GM18951 (cell line): ENCODE measurements around the gene HOXC12.

Experiments used
- POLR2A ChIP-seq: IDR thresholded peaks from 4 replicates; pipeline ENCODE4 v1.6.1; 2011; ENCODE audit warnings: mild to moderate bottlenecking; ENCODE audit not compliant: insufficient read length, insufficient read depth; ENCODE audit errors: extremely low read depth
- in situ Hi-C: fragments of 300-500 bp; cut with MboI; formaldehyde crosslinking; loops from one replicate; pipeline ENCODE4 v1.12.0; 2022; ENCODE audit warnings: low sequenced_read_pairs, mixed read lengths, inconsistent platforms; ENCODE audit not compliant: unreplicated experiment

Gene HOXC12

DNA sequence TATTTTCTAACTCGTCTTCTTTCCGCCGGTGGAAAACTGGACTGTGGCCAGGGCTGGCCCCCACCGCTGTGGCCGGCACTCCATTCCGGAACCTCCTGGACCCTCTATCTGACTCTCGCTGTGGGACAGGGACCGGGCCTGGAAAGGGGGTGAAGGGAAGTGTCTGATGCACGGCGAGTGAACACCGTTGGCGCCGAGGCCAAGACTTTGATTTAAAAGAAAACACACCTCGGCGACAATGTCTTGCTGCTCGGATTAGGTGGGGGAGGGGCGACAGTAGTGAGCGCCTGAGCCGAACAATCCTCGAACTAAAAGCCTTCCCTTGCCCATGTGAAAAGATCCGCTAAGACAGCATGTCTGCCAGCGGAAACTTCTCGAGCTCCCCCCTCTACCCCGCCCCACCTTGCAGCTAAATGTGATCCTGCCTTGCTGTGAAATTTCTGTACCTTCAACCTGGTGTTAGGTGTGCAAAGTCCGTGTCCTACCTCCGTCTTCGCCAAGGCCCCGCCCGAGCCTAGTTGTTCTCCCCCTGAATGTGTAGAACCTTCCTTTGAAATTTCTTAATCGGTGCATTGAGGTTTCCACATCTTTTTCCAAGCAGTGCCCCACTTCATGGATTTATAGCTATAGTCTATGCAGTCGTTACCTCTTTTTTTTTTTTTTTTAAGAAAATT lies 20.9 kb downstream of the HOXC12 start:
- no peak for TF ChIP-seq POLR2A
- in situ Hi-C loops: no loop called here

DNA sequence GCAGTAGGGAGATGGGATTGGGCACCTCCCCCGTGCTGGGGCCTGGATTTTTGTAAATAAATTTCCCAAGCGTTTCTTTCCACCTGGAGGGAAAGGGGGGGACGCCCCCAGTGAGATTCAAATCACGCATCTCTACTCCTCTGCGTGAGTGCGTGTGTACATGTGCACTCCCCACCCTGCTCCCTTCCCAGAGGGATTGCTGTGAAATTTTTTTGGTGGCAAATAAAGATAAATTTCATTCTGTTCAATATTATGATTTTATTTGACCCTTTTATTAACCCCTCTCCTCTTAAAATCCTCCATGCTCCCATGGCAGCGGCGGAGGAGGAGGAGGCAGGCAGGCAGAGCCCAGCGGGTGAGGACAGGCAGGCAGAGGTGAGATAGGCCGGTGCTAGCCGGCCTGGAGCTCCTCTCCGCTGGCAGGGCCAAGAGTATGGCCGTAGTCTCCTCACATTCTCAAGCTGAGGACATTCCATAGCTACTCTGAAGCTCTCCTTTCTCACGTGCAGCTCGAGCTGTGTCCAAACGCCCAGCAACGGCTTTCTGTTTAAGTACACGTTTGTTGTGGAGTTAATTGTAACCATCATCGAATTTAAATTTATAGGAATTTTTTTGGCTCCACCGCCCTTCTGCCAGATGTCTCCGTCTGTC lies 21.6 kb downstream of the HOXC12 start:
- in situ Hi-C loops: no loop called here

GRCh38 chr12:53976823-53977595 lies 22.3 kb downstream of the HOXC12 start:
- no peak for TF ChIP-seq POLR2A
- in situ Hi-C loops: no loop called here

More for the DNA sequence above, 21.6 kb downstream of the HOXC12 start:
- TF ChIP-seq POLR2A: no peak

- in situ Hi-C loops: no loop called here
- no peak for TF ChIP-seq POLR2A
Measured at GRCh38 chr12:53977596-53978445, 23.1 kb downstream of the HOXC12 start.

- TF ChIP-seq POLR2A: no peak
- in situ Hi-C loops: no loop called here
Measured at GRCh38 chr12:53978477-53979356, 24.0 kb downstream of the HOXC12 start.

DNA sequence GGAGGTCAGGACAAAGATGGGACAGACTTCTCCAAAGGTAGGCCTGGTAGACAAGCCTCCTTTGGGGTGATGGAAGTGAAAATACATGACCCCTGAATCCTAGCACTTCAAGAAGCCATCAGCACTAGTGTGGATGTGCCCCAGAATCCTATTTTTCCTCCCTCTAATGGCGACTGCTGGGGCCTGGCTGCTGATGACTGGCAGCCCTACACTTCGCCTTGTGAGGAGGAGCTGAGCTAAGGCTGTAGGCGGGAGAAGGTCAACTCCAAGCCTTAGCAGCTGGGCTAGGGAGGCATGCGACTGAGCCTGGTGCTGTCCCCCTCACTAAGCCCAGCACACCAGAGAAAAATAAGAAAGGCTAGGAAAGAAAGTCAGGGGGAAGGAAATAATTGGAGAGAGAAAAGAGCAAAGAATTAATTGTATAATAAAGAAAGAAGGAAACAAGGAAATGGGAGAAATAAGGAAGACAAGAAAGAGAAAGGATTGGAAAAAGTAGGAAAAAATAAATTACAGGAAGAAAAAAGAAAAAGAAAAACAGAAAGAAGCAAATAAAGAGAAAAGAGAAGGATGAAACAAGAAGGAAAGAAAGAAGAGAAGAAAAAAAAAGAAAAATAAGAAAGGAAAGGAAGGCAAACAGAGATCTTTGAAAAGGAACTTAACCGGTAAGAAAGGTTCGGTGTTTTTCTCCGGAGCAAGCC lies 25.6 kb downstream of the HOXC12 start:
- no peak for TF ChIP-seq POLR2A
- in situ Hi-C loops: no loop called here

GRCh38 chr12:53980802-53981496 lies 26.2 kb downstream of the HOXC12 start:
- TF ChIP-seq POLR2A: no peak
- in situ Hi-C loops: no loop called here

DNA sequence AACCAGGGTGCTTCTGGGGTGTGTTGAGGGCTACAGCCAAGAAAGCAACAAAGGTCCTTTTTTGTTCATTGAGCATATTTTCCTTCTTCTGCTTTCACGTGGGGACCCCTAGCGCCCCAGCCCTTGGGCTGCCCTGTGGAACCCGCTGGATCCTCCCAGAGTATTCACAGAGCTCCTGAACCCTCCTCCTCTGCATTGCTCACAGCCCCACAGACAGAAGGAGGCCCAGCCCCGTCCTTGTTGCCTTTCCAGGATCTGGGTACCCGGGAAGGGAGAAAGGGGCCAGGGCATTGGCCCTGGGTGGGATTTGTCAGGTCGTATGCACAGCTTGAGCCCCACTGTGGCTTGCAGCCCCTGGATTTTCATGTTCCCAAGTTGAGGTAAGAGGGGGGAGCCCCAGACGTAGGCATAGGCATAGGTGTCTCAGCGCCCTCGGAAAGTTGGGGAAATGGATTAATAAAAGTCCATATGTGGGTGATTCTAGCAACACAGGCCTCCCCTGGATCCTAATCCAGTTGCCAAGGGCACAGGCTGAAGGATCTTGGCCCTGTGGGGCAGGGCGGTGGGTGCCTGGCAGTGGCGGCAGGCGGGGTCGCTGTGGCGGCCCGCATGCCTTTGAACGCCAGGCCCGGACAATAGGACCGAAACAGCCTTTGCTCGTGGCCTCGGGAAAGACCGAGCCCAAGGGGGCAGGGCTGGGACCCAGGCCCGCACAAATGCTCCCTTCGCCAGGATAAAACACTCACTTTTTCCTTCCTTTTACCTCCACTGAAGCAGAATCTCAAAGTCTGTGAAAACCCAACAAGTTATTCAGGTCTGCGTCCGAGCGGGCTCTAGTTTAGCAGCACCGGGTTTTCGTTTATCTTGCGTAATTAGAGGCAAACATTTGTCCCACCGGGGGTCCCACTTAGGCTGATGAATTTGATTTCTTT lies 27.2 kb downstream of the HOXC12 start:
- no peak for TF ChIP-seq POLR2A
- in situ Hi-C loops: no loop called here

DNA sequence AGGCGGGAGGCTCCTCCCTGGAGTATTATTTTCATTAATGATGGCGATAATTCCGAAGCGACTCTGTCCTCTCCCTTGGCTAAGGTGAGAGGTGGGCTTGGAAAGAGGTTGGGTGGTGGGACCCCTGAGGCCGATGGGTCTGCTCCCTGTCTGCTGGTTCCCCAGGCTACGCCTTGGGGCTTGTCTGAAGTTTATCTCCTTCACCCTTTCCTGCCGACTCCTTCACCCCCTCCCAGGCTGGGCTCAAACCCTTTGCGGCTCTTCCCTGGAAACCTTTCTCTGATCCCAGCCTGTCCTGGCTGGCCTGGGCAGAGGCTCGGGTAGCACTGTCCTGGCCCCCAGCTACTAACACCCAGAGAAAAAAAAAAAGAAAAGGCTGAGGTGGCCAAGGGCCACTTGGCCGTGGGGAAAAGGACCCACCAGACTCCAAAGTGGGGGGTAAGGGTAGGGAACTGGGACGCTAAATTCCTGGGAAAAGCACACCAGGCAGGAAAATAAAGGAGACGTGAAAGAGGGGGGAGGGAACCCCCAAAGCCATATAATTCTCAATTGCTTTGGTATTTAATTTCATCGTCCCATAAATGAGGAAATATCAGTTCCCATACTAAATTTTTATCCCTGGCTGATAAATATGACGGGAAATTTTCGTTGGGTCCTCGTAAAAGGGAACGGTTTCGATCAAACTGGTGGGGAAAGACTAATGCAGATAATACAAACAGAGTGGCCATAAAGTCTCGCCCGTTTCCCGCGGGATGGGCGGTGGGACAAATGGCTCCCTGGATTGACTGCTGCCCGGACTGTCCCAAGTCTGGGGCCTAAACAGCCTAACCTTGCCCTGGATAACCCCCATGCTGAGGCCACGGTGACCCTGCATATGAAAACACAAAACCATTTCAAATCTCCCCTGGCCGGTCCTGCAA lies 28.2 kb downstream of the HOXC12 start:
- in situ Hi-C loops: no loop called here
- no peak for TF ChIP-seq POLR2A
